ENCODE data around the gene SLX9. TPM values are rescaled to one million over a fixed set of nuclear protein-coding genes. Genes with fewer than 3 reads are reported as not detected.

The SLX9 gene
- total RNA-seq, 6 experiments from 2014 or later = 27.7 to 34.7 (median 31.5) TPM

DNA sequence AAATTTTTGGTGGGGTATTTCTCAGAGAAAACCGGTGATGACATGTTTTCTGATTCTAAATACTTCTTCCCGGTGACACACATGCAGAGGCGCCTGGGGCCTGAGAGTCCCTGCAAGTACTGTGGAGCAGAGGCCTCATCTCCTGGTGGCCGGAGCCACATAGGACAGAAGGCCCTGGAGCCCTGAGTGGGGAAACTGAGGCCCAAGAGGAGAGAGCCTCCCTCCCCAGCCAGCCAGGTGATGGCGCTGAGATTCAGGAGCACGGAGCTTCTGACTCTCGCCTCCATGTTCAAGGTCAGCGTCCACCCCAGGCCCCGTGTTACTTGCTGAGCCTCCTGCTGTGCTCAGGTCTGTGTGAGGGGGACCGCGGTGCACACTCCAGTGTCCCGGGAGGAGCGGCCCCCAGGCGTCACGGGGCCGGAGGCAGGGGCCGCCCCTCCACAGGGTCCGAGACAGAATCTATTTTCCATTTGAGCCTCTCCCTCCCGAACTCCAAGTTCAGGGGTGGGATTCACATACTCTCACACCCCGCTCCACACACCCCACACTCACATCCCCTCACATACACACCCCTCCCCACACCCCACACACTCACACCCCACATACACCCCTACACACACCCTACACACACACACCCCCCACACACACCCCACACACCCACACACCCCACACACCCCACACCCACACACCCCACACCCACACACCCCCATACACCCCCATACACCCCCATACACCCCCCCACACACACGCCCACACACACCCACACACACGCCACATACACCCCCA lies 43.8 kb downstream of the SLX9 start:
- TF ChIP-seq, protein P1, sequence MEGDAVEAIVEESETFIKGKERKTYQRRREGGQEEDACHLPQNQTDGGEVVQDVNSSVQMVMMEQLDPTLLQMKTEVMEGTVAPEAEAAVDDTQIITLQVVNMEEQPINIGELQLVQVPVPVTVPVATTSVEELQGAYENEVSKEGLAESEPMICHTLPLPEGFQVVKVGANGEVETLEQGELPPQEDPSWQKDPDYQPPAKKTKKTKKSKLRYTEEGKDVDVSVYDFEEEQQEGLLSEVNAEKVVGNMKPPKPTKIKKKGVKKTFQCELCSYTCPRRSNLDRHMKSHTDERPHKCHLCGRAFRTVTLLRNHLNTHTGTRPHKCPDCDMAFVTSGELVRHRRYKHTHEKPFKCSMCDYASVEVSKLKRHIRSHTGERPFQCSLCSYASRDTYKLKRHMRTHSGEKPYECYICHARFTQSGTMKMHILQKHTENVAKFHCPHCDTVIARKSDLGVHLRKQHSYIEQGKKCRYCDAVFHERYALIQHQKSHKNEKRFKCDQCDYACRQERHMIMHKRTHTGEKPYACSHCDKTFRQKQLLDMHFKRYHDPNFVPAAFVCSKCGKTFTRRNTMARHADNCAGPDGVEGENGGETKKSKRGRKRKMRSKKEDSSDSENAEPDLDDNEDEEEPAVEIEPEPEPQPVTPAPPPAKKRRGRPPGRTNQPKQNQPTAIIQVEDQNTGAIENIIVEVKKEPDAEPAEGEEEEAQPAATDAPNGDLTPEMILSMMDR (IDR thresholded peaks at IDR 0.05) = 0 out of 2 replicates have a peak, but pooled peaks have one; percentile 15
- DNase-seq = no peak
- H3K27me3 Mint-ChIP-seq (ENCODE audit: insufficient read depth) = no peaks in the 10 kb centered on the region; the same call in none of the 2 replicates
- peaks cover 4% of the 10 kb centered on the region; the same call in 1 of the 2 replicates for H3K4me1 Mint-ChIP-seq (ENCODE audit: low read depth)
- no peaks in the 10 kb centered on the region for H3K36me3 Mint-ChIP-seq (ENCODE audit: low read depth)
- H3K27ac Mint-ChIP-seq = peak overlapping the region; percentile 50
- H3K9me3 Mint-ChIP-seq = no peaks in the 10 kb centered on the region
- no peak overlapping the region for H3K4me3 Mint-ChIP-seq

DNA sequence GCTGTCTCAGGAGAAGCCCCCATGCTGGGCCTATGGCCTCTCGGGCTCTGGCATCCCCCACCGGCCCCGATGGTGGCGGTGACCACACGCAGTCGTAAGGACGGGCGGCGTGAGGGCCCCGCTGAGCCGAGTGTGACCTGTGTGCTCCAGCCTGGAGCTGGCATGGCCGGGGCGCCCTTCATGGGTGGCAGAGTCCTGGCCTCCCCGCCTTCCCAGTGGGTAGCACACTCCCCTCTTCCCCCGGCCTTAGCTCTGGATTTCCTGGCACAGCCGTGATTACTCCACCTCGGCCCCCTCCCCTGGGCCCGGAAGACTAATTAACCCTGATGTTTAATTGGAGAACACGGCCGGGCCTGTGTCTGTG lies 44.6 kb downstream of the SLX9 start:
- Mint-ChIP-seq H3K4me1 (ENCODE audit: low read depth) (peaks cover 4% of the 10 kb centered on the region; the same call in 1 of the 2 replicates), H3K27me3 (ENCODE audit: insufficient read depth) (peaks cover 3% of the 10 kb centered on the region)

DNA sequence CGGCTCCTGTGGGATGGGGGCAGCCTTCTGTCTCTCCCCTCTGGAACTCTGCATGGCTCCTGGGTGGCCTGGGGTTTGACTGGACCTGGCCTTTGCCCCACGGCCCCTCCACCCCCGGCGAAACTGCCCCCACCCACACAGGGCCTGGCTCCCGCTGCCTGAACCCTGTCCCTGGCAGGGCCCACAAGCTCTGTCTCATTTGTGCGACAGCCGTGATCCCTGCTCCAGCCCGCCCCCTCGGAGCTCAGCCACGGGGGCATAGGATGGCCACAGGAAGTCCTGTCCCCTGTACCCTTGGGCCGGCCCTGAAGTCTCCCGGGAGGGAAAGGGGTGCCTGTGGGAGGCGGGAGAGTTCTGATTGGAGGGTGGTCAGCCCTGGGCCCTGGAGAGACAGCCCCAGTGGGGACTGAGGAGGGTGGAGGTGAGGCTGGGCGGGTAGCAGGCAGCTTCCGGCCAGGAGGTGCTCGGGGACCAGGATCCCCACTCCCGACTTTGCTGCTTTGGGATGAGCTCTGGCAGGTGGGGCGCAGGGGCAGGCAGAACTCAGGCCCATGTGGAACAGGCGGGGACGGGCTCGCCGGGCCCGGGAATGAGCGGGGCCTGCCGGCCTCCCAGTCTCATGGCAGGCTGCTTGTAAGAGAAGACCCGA lies 45.1 kb downstream of the SLX9 start:
- DNase-seq = no peak
- TF ChIP-seq, protein P1 (IDR thresholded peaks at IDR 0.05) = no peak
- no peaks in the 10 kb centered on the region for H3K9me3 Mint-ChIP-seq

More for the DNA sequence above, 44.6 kb downstream of the SLX9 start:
- H3K36me3 Mint-ChIP-seq (ENCODE audit: low read depth) = no peaks in the 10 kb centered on the region
- no peak overlapping the region for H3K4me3 Mint-ChIP-seq
- no peak for DNase-seq
- no peaks in the 10 kb centered on the region for H3K9me3 Mint-ChIP-seq
- no peak overlapping the region for H3K27ac Mint-ChIP-seq
- TF ChIP-seq, protein P1 (IDR thresholded peaks at IDR 0.05) = no peak

DNA sequence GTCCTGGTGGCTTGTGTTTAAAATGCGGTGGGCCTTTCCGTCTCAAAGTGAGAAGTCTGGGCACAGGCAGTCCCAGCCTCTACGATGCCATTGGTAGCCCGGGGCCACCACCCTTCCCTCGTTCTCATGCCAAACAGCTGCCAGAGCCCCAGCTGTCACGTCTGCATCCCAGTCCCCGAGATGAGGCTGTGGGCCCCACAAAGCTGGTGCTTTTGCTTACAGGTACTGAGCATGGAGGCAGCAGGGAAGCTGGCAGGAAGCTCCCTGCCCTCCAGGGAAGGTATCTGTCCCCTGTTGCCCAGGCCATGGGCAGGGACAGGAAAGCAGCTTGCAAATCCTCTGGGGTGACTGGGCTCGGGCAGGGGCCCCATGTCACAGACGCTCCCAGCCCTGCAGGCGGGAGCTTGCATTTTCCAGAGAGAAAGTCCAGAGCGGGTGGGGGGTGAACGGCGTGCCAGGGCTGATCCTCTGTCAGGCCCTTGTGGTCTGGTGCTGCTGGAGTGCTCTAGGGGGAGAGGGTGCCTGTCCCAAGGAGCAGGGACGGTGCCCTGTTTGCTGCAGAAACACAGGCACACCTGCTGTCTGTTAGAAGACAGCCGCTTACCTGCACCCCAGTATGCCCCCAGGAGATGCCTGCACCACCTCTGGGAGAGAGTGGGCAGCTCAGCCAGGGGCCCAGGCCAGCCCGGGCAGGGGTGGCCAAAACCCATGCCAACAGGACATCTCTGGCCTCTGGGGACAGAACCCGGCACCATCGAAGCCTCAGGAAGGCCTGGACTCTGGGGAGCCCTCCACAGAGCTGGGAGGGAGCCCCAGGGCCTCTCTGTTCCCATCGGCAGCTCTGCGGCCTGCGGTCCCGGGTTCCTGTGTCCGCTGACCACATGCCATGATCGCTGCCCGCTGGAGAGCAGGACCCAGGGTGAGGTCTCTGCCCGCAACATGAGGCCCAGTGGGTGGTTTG lies 45.9 kb downstream of the SLX9 start:
- Mint-ChIP-seq H3K36me3 (ENCODE audit: low read depth) (no peaks in the 10 kb centered on the region), H3K4me3 (no peak overlapping the region), H3K4me1 (ENCODE audit: low read depth) (peaks cover 4% of the 10 kb centered on the region; the same call in 1 of the 2 replicates), H3K9me3 (no peaks in the 10 kb centered on the region), H3K27me3 (ENCODE audit: insufficient read depth) (peaks cover 5% of the 10 kb centered on the region), H3K27ac (no peak overlapping the region)
- TF ChIP-seq, protein P1 (IDR thresholded peaks at IDR 0.05) = no peak
- no peak for DNase-seq

More for the DNA sequence above, 45.1 kb downstream of the SLX9 start:
- H3K36me3 Mint-ChIP-seq (ENCODE audit: low read depth) = no peaks in the 10 kb centered on the region
- H3K4me3 Mint-ChIP-seq = no peak overlapping the region
- H3K27me3 Mint-ChIP-seq (ENCODE audit: insufficient read depth) = peaks cover 3% of the 10 kb centered on the region
- no peak overlapping the region for H3K27ac Mint-ChIP-seq
- peaks cover 4% of the 10 kb centered on the region; the same call in 1 of the 2 replicates for H3K4me1 Mint-ChIP-seq (ENCODE audit: low read depth)

Measured in HFFc6 (cell line).